ENCODE data around the gene RAD51B.

The RAD51B gene

DNA sequence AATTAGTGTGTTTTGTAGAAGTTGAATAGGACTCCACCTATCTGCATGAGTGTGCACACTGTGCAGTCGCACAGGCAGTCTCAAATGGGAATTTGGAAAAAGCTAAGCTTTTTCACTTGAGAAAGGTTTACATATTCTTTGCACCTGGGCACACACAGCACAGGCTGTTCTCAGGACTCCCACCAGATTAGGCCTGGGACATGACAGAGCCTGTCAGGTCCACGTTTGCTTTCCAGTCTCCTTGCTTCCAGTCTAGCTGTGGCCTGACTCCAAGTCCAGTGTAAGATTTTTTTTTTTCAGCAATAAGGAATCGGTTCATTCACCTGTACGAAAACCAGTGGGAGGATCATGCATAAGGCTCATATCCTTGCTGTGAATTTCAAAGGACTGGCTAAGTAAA lies 792.0 kb downstream of the RAD51B start:
- no peak for DNase-seq

DNA sequence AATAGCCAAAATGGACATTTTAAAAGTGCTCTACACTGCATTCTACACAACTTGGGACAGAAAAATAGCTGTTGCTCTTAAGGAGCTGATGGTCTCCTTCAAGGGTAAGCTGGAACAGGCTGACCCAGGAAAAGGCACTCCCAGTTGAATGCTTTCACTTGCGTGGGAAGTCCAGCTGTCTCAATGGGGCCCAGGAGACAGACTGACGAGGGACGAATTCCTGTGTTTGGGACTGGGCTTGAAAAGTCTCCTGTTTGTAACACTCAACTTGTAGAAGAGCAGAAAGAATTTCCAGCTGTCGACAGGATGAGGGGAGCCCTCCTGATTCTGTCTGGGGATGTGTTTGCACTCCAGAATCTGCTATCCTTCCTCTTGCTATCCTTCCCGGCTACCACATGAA lies 792.5 kb downstream of the RAD51B start:
- DNase-seq = no peak

DNA sequence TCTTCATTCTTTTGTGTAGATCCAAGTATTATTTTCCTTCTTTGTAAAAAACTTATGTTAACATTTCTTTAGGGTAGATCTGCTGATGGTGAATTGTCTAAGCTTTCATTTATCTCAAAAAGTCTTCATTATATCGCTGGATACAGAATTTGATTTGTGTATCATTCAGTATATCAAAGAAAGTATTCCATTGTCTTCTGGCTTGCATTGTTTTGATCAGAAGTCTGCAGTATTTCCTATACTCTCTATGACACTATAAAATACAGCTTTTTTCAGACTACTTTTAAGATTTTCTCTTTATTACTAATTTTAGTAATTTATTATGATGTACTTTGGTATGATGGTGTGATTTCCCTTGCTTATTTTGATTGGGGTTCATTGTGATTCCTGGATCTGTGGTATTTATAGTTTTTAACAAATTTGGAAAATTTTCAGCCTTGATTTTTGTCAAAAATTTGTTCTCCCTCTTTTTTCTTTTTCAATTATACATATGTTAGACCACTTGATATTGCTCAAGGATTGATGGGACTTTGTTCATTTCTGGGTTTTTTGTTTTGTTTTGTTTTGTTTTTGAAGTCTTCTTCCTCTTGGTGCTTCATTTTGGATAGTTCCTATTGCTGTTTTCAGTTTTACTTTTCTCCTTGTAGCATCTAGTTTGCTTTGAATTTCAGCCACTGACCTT lies 796.8 kb downstream of the RAD51B start:
- DNase-seq = no peak

DNA sequence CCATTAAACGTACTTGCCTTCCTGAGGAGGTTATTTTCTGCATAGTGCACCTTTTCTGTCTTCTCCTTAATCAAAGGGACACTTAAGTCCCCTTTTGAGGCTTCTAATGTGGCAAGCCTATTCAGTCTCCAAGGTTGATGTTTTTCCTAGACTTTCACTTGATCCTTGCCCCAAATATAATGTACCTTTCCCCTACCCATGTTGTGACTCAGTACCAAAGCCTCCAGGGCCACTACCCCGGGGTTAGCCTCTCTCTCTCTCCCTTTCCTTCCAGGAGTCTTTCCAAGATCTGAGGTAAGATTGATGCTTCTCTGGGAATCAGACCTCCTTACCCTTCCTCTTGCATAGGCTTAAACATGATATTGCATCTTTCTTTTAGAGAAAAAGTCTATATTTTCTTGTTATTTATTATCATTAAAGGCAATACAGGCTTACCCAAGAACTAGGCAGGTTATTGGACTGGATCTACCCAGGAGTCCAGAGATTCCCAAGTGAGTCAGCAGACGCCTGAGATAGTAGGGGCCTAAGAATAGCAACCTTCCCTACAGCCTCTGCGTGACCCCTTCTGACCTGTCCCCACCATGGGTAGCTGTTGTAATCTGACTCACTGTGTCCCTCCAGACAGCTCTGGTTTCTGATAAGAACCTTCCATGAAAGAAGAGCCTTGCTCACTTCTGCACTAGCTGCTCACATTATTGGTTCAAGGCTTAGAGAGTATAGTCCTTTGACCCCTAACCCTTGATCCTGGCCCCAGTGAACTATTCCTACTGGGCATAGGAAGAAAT lies 800.4 kb downstream of the RAD51B start:
- no peak for DNase-seq

DNA sequence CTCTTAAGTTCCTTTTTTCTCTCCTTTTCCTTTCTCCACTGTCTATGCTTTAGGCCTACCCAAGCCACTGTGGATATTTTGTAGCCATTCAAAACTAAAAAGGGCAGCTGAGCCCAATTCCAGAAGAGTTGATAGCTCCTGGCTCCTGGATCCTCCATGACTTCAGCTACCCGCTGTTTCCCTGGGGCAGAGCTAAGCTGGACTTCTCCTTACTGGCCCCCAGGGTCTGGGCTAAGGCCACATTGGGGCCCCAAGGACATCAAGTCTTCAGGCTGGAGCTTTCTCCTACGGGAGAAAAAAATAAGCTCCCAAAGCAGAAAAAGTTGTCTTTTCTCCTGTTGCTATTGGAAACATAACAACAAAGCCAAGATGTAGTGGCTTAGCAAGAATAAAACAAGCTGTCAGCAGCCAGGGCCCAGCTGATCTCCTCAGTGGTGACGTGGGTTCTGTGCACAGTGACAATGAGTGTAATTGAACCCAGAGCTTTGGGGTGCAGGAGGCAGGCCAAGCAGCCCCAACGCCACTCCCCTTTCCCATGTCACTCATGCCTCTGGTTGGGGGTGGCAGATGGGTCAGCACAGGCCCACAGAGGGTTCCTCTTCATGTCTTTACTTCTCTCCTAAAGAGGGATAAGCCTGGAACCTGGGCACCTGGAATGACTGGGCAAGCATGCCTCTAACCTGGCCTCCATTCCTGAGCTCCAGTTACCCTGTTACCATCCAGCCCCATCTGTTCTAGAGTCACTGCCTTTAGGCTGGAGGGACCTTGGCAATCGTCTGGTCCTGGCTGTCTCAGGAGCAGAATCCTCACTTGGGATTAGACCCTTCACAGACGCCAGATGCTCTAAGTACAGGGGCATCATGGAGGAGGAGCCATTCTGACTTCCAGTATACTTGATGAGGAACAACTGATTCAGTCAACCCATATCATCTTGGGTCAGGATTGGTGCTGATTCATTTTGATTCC lies 802.1 kb downstream of the RAD51B start:
- DNase-seq = no peak

DNA sequence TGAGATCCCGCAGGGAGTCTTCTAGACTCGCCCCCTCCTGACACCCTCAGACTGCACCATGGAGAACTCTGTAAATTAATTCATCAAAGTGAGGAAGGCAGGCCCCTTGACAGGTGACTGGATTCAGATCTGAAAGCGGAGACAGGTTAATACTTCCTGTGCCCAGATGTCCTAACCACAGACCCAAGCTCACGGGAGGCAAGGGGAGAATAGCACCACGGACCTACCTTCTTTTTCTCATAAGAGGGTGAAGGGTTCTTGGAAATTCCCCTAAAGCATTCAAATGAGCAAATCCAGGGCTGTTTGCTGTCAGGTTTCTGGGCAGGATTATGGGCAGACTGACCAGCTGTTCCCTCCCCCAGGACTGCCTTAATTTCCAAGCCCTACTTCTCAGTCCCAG lies 803.3 kb downstream of the RAD51B start:
- no peak for DNase-seq

DNA sequence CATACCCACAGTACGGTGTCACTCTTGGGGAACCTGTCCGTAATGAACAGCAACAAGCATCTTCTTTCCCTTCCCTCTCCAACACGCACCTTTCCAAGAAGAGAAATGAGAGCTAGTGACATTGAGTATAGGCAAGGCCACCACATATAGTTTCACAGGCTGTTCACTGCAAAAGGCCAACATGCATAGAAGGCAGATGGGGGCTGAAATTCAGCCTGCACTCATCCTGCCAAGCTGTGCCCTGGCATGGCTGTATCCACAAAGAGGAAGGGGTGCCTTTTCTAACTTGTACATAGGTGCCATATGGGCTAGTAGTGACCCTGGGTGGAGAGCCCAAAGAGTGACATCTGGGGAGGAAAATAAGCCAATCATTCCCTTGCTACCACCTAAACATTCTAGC lies 803.7 kb downstream of the RAD51B start:
- DNase-seq = no peak

DNA sequence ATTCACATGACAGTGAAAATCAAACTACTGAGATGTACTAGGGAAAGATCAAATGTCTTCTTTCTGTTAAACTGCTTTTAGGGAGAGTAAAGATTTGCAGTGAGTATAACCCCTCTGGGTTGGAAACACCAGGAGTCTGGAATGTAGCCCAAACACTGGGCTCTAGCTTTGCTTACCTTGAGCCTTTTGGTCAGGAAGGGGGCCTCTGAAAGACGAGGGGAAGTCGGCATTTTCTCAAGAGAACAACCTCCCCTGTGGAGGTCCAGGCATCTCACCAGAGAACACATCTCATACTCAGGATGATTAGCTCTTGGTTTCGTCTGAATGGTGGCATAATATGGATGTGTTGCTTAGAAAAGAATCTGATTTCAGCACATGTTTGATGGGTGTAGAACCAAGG lies 804.2 kb downstream of the RAD51B start:
- DNase-seq = no peak

DNA sequence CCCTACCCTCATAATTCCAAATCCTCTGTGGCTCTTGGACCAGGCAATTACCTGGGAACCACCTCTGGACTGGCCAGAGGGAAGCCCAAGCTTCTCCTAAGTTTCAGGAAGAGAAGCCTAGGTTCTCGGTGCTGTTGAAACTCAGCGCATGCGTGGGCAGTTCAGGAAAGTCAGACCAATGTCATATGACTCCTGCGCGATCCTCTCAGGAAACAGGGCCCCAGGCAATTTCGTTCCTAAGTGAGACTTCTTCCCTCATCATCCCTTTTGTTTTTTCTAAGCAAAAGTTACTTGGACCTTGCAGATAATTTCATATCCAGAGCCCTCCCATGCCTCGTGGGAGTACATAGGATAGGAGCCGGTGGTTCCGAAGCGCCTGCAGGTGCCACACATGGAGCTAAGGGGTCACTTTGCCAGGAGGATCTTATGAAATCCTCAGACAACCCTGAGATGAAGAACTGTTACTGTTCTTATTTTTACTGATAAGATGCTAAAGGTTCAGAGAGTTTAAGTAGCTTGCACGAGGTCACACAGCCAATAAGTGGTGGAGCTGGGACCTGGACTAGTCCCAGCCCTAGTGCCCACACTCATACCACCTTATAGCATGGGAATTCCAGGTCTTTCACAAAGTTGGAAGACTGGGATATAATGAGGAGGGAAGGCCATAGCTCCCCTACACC lies 805.1 kb downstream of the RAD51B start:
- DNase-seq = no peak

DNA sequence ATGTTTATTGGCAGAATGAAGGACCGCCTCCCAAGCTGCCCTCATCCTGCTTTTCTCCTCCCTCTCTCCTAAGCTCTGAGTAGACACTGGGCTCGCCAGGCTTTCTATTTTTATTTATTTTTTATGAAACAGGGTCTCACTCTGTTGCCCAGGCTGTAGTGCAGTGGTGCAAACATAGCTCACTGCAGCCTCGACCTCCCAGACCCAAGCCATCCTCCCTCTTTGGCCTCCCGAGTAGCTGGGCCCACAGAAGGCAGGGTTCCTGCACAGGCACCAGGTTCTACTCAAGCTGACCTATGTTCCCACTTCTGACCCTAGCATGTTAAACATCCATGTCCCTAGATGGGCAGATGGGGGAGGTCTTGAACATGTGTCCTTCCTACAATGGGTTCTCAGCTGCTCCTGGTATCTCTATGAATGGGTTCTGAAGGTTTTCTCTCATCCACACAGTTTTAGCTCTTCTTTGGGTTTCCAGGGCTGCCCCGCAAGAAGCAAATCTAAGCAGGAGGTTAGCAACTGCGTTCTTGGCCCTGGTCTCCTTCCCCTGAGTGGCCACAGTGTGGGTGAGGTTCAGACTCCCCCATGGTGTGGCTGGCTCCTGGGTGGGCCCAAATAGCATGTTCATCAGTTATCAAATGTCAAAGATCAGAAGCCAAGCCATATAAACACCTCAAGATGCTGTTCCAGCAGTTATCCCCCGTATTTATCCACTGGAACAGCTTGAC lies 805.9 kb downstream of the RAD51B start:
- DNase-seq = no peak

- no peak for DNase-seq
Observed at GRCh38 chr14:68626386-68626785, 806.8 kb downstream of the RAD51B start.

GRCh38 chr14:68627050-68627867 lies 807.7 kb downstream of the RAD51B start:
- no peak for DNase-seq

- DNase-seq = peak; percentile 56 to 60
Observed at GRCh38 chr14:68627868-68628604, 808.5 kb downstream of the RAD51B start.

- peak; percentile 10 to 48 for DNase-seq
Observed at GRCh38 chr14:68628605-68629310, 809.2 kb downstream of the RAD51B start.

DNA sequence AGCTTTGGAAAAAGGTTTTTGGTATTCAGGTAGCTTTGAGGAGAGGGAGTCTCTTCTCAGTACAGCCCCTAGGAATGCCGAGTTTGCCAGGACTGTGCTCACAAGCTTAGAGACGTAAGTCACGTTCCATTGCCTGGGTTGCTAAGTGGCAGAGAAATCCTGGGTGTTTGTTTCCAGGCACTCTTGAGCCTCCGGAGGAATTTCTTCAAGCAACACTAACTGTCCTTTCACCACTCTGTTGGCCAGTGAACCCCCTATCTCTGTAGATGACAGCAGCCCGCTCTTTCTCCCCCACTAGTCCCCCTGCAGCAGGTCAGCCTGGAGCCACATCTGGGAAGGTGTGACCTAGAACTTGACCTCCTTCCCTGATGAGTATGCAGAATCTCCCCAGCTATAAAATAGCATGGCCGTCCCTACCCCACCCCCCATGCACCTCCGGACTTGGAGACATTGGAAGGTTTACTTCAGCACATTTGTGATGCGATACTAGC lies 810.5 kb downstream of the RAD51B start:
- no peak for DNase-seq

- no peak for DNase-seq
Observed at GRCh38 chr14:68630611-68631393, 811.2 kb downstream of the RAD51B start.

DNA sequence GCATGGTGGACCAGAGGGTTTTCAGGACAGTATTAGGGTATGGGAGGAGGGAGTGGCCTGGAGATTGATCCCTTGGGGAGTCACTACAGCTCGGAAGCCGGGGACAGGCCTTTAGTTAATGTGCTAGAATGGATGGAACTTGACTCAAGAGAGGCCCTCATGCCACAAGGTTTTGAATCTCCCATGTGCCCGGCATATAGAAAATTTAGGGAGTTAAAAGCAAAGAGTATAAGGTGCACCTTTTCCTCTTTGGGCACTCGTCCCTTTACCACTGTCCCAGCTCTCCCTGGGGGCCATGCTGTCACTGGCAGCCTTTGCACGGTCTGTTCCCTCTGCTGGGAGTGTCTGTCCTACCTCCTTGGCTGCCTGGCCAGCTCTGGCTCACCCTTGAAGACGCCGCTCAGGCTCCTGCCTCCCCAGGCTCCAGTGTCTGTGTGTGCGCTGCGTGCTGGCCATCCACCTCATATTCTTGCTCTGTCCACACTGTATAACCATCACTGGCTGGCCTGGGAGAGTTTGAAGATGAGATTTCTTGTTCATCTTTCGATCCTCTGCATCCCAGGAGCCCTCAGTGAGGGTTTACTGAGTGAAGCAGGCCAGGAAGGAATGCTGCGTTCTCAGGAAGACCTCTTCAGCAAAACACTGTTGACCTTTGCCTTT lies 811.9 kb downstream of the RAD51B start:
- no peak for DNase-seq
